ENCODE data around the gene HEPHL1.

HEPHL1 gene

DNA sequence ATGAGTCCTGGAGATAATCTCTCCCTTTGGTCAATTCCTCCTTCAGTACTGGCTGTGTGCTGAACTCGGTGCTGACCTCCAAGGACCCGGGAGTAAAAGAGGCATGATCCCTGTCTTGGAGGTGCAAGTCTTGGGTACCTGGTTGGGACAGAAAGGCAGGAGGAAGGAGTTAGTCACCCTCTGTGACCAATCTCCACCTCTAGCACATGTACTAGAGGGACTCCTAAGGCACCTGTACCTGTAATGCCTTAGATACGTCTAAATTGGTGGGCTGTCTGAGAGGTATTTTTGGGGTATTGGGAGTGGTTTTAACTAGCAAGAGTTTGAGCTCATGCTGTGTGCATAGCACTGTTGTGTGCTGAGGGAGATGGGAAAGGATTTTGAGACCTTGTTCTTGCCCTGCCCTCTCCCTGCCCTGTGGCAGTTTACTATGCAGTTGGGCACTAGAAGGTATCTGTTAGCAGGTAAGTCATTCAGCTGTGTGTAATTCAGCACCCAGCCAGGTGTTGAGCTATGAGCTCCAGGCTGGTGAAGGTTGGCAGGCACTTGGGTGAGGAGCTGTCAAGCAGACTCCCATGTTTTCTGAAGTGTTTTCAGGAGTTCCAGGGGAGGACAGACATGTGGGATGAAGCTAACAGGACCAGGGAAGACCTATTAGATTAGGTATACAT lies 110.0 kb downstream of the HEPHL1 start:
- no peak for DNase-seq

DNA sequence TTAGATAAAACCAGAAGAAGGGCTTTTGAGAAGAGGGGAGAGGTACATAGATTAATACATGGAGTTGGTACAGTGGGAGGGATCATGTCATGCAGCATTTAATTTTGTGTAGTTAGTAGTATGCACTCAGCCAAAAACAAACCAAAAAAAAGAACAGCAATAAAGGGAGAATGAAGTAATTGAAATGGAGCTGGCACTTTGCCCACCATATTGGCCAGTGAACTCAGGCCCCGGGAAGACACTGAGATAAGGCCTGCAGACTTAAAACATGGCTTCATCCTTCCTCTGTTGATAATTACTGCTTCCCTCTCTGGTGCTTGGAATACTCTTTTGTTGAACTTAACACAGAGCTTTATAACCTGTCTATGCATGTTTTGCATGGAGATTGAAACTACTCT lies 110.6 kb downstream of the HEPHL1 start:
- peak; percentile 66 for DNase-seq

DNA sequence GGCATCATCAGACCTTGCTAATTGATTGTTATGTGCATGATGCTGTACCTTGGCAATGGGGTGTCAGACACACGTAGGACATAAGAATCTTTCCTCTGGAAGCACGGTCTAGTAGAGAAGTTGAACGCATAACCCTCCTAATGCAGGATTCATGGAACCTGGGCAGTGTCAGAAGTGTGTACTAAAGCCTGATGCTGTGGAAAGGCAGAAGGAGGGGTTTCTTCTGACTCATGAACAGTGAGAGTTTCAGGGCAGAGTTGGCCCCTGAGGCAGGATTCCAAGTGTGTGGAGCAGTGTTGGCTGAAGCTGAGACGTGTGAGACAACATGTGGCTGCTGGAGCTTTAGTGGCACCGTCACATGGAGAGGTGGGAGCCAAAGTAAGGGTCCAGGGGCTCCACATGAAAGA lies 111.0 kb downstream of the HEPHL1 start:
- peak; percentile 97 for DNase-seq

DNA sequence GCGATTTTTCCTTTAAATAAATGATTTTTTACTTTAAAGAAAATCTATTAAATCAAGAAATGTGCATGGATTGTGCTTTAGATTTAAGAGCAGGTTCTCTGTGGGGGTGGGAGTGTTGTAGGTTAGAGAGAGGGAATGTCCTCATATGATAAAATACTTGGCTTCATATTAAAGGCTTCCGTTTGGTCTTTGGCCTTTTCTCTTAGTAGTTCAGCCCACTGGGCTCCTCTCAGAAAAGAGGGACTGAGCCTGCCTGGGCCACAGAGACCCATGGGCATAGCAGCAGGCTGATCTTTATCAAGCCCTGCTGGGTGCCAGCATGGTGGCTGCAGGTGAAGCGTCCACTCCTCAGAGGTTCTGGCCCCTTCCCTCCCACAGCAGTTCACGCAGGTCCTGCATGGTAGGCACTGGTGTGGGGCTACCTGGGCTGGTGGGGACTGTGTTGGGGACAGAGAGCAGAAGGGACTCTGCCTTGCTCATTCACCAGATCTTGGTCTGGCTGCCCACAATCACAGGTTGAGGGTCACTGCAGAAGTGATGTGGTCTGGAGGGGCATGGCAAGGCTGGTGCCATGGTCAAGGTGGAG lies 111.8 kb downstream of the HEPHL1 start:
- DNase-seq, result no peak

DNA sequence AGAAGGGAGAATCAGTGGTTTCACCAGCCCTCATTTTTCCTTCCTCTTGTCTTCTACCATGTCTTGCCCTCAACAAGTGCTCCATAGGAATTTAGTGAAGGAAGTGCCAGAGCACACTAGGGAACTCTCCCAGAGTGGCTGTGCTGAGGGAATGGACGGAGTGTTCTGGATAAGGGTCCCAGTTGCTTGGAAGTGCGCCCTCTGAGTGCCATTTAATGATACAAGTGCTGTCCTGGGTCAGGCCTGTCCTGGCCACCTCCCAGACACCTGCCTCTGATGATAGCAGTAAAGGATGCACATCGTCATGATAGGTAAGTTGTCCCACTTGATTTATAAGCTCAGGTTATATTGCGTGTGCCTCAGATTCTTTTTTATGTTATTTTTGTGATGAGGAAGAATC lies 112.6 kb downstream of the HEPHL1 start:
- DNase-seq, result no peak

DNA sequence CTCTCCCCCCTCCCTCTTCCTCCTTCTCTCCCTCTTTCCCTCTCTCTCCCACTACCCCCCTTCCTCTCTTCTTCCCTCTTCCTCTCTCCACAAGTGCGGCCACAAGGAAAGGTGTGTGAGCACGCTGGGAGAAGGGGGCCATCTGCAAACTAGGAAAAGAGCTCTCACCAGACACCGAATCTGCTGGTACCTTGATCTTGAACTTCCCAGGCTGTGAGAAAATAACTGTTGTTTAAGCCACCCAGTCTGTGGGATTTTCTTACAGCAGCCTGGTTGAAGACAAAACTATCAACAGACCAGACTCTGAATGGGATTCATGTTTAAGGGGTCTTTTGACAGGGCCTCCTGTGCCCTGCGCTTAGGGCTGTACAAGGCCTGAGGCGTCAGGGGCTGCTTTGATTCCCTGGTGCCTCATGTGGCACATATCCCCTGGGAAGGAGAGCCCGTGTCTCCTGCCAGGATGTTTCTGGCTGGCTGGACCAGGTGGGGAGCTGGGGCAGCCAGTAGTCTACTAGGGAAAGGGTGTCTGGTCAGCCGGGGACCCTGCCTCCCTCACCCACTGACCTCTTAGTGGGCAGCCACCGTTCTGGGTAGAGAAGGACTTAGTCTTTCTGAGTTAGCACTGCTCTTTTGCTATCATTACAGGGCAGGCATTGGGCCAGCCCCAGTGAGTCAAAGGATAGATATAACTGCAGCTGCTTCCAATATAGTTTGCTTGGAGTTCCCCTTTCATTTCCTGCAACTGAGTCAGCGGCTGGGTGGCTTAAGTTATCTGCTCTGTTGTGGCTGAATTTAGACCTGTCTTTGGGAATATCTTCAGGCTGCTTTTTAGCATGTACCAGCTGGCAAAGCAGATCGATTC lies 113.7 kb downstream of the HEPHL1 start:
- DNase-seq, result peak; percentile 96

DNA sequence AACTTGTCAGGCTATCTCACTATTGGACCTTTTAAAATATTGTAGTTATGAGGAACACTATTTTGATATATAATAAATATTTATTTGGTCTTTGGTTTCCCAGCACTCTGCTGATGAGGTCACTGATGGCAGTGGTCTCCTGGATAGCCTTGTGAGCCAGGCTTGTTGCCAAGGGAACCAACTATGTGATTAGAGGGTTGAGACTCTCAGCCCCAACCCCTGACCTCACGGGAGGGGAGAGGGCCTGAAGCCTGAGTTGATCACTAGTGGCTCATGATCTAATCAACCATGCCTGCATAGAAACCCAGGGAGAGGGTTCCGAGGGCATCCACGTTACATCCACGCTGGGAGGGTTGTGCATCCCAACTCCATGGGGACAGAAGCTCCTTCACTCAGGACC lies 118.3 kb downstream of the HEPHL1 start:
- no peak for DNase-seq

DNA sequence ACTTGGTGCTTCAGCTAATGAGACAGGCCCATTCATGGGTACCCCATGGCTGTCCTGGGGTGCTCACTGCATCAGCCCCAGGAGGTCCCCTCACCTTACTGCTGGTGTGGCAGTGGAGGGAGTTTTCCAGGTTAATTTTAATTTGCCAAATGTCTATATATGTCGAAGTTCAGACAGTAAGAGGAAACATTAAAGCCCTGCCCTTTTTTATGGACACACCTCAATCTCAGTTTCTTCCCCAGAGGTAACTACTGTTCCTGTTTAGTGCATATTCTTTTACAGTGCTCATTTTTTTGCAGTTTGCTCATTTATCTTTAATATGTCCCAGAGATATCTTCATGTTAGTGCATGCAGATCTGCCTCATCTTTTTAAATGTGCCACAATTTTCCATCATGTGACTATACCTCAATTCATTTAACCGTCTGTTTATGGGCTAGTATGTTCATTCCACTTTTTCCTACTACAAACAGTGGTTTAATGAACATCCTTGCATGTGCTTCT lies 119.1 kb downstream of the HEPHL1 start:
- no peak for DNase-seq

DNA sequence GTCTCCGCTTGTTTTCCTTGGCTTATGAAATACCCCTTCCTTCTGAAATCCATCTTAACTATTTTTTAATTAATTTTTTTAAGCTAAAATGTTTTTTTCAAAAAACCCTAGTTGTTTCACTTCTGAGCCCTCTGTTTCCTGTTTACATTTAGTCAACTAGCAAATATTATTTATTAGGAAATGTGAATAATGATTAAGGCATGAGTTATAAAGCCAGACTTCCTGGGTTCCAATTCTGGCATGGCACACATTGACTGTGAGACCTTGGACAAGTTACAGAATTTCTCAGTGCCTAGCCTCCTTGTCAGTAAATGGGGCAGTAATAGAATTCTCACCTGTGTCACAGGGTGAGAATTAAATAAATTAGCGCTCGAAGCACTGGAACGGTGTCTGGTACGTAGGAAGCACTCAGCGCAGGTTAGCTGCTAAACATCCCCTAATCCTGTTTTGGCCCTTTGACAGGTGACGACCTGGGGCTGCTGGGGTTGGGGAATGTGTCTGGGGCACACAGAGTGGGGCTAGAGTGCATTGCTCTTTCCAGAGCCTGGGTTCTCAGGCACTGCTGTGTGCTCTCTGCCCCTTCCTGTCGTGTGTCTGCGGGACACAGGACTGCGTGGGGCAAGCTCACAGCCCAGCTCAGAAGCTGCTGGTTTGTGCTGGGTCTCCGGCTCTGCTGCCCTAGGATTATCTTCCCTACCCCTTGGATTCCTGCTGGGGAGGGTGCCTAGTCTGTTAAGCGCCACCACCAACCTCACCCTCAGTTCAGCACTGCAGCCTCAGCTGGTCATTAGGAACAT lies 120.6 kb downstream of the HEPHL1 start:
- DNase-seq, result no peak

DNA sequence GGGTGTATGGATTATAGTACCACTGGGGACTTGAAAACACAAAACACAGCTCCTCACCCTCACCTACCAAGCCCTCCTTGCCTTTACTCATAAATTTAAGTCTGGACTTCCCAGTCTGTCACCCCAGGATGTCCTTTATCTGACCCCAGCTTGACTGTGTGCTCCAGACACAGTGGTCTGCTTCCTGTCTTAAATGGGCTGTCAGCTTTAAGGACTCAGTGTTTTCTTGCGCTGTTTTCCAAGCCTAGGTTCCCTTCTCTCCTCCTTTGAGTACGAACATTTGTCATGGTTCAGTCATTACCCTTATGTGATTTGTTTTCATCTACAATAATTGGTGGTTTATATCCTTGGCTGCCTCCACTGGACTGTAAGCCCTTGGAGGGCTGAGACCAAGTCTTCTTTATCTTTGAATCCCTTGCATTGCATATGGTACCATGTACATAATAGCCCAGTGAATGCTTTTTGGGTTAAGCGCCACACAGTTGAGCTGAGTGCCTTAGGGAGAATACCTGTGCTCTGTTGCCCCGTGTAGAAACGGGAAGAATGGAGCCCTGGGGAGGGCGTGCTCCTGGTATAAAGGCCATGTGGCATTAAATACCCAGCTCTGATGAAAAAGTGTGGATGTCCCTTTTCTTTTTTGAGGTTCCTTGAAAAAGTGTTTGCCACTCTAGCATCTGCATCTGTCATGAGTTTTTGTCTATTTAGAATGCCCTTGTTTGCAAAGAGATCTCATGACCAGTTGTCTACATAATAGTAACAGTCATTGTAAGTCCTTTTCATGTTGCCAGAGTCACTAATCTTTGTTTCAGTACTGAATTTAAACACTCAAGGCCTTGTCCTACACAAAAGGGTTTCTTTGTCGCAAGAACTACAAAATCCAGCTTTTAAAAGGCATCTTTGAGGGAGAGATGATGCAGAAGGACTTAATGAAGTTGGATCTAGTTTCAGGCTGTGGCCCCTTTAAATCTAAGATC lies 121.4 kb downstream of the HEPHL1 start:
- no peak for DNase-seq

DNA sequence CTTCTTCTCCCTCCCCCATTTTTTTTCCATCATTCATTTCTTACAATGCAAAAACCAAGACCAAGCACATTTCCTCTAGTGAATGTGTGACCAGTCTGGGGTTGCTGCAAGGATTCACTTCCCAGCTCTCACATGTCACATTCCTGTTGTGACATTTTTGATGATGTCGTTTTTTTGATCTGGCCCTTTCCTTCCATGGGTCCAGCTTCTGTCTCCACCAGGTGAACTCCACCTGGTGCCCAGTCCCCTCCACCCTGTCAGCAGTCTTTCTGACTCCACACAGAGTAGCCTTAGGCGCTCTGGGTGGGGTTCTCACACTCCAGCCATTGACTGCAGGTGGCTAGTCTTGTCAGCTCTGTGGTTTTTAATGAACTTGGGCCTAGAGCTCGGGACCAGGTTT lies 123.1 kb downstream of the HEPHL1 start:
- no peak for DNase-seq

DNA sequence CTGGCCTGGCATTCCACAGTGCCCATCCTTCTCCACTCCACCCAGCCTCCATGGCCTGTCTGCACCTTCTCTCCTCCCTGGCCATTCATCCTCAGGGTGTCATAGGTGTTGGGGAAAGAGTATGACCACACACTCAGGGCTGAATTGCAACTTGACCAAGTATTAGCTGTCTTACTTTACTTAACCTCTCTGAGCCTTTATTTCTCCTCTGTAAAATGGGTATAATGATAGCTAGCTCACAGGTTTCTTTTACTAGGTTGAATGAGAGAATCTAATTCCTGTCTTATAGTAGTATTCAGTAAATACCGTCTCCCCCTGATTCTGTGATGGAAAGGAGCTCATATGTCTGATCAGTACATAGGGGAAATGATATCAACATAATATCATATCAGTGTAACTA lies 123.5 kb downstream of the HEPHL1 start:
- DNase-seq, result no peak

DNA sequence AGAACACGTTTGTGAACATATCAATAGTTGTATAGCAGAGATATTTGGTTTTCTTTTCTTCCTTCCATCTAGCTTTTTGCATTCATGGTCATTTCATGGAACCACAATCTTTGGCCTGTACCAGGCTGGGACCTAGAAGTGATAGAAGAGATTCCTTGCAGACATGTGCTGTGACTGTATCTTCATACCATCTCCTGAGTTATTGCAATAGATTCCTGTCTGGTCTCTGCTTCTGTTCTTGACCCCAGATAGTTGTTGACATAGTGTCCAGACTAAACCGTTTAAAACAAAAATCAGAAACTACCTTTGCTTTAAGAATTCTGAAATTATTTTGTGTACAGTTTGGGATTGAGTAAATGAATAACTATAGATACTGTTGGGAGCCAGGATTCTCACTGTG lies 124.3 kb downstream of the HEPHL1 start:
- DNase-seq, result no peak

DNA sequence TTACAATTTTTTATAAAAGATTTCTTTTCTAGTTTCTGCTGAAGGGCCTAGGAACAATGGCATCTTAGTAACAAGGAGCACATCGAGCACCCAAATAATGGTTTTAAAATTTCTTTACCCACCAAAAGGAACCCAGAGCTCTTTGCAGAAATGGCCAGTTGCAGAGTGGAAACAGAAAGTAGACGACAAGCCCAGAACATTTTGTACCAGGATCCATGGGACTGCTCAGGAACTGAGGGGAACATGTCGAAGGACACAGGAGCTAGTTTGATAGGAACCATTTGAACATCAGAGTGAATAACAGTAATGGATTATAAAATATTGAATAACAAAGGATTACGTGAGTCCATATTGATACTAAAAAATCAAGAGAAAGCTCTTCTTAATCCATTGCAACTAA lies 124.8 kb downstream of the HEPHL1 start:
- DNase-seq, result no peak

DNA sequence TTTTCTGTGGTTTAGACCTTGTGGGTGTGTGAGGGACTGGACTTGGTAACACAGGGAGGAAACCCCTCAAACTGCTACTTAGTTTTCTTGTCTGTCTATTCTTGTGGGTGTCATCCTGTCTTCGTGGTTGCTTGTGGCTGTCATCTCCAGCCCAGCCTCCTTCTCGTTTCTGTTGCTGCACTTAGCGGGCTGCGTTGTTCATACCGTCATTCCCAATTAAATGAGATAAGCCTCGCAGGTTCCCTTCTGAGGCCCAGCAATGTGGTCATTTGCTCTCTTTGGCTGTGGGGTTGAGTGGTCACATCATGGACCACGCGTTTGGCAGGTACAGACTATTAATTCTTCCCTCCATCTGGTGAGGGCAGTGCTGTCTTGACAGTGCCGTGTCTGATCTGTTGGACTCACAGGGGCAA lies 126.3 kb downstream of the HEPHL1 start:
- no peak for DNase-seq

DNA sequence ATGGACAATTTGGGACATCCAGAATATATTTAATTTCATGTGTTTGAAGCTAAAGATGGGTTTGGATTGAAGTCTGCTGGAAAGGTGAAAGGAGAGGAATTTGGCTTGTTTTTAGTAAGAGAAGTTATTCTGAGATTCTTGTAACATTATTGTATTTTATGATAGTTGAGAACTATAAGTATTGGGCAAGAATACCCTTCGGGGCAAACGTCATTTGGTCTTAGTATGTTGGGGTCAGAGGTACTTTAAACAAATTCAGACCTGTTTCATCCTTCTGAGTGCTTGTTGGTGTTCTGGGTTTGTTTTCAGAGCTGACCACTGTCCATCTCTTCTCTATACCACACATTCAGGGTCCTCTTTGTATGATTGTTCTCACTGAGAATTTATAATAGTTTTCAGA lies 127.0 kb downstream of the HEPHL1 start:
- peak; percentile 42 for DNase-seq

DNA sequence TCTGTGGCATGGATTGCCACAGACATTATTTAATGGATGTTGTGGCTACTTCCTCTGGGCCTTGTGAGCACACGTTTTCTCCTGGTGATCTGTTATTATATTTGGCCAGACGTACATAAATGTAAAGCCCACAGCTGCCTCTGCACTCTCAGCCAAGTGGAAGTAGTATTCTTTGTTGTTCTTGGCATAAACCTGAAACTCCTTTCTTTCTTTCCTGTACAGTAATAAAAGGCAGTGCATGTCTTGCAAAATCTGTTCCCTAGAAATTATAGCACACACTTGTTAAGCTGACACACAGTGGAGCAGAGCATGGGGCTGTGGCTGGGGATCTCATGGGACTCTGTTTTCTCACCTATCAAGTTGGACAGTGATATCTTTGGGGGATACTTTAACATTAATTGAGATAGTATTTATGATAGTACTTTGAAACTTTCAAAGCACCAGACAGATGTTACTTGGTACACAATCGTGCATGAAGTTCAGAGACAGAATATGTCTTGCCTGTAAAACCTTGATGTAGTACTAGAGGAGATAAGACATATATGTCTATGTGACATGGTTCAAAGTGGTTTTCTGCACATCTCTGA lies 128.4 kb downstream of the HEPHL1 start:
- peak; percentile 65 for DNase-seq

DNA sequence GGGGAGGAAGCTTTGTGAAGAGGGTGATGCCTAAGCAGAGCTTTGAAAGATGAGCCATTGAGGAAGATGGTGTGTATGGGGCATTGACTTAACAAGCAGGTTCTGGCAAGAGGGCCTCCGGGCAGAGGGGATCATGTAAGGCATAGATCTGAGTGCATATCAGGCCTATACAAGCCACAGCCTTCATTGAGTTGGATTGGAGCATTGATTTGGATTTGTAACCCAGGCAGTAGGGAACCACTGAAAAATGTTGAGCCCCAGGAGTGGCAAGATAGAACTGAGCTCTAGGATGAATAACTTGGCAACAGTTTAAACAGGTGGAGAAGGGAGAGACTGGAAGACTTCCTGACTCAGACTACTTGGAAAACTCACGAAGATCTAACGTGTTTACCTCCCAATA lies 128.9 kb downstream of the HEPHL1 start:
- no peak for DNase-seq

DNA sequence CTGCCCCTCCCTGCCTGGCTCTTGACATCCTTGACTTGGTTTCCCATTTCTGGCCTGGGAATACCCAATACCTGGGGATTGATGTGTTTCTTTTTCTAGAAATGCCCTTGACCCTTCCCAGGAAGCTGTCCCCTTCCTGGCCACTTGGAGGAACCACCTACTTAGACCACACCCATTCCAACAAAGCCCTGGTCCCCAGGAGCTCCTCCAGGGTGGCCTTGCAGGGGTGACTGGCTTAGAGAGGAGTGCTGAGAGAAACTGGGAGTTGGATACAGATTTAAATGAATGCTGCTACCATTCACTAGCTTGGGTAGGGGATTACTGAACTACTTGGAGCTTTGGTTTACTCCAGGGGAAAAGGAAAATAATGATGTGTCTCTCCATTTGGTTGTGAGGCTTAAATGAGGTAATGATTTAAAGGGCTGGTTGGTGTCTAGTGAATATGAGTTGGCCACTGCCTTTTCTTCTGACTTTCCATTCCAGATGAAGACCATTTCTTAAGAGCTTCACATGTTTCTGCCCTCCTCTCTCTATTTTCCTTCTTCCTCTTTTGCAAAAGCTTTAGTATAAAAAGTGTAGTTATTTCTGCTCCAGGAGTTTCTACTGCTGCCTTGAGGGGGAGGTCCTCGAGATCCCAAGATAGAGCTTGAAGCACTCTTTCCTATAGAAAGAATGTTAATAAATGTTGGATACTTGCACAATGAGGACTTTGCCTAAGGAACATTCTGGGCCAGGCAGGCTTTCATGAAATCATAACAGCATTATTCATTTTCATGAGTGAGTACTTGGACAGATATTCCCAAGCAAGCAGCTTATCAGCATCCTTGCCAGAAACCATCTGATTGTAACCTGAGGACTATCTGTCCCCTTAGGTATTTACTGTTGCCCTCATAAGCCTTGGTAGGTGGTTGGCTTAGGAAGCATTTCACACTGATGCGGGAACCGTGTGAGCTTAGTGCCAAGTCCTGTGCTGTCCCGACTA lies 129.8 kb downstream of the HEPHL1 start:
- DNase-seq, result peak; percentile 27

Measured in EL (cell line).